Endometrial microvascular endothelial cells (primary cell): ENCODE results near the gene SHROOM1. TPM values are rescaled to one million over a fixed set of nuclear protein-coding genes. Genes with fewer than 3 reads are reported as not detected.

Experiments used
- in situ Hi-C: cut with HindIII; loops from 2 replicates; pipeline ENCODE4 v1.10.0; 2017; ENCODE audit warnings: low sequenced_read_pairs, low pct_unique_long_range_greater_than_20kb; ENCODE audit errors: inconsistent ontology term
- total RNA-seq: library from RNA; depleted of rRNA; stranded (reverse); fragments of >200 nt; gene quantifications from one replicate; pipeline ENCODE4 v1.2.3, GENCODE V29; 2015; ENCODE audit errors: inconsistent ontology term

Gene SHROOM1
- total RNA-seq, 1 donor from 2014 or later: 28.4 TPM

- in situ Hi-C loops: no loop called here
These were observed 1.5 kb downstream of the SHROOM1 start for GRCh38 chr5:132828846-132829494.

GRCh38 chr5:132827943-132828673 lies 2.3 kb downstream of the SHROOM1 start:
- in situ Hi-C loops: no loop called here

- in situ Hi-C loops: no loop called here
These were observed 3.9 kb downstream of the SHROOM1 start for GRCh38 chr5:132826424-132827082.

GRCh38 chr5:132825834-132826391 lies 4.5 kb downstream of the SHROOM1 start:
- in situ Hi-C loops: no loop called here

GRCh38 chr5:132825033-132825833 lies 5.2 kb downstream of the SHROOM1 start:
- in situ Hi-C loops: no loop called here

GRCh38 chr5:132824426-132824825 lies 6.0 kb downstream of the SHROOM1 start:
- in situ Hi-C loops: no loop called here

GRCh38 chr5:132823481-132824050 lies 6.9 kb downstream of the SHROOM1 start:
- in situ Hi-C loops: no loop called here

GRCh38 chr5:132822650-132823480 lies 7.6 kb downstream of the SHROOM1 start:
- in situ Hi-C loops: no loop called here

GRCh38 chr5:132821791-132822190 lies 8.7 kb downstream of the SHROOM1 start:
- in situ Hi-C loops: no loop called here

GRCh38 chr5:132821350-132821749 lies 9.1 kb downstream of the SHROOM1 start:
- in situ Hi-C loops: no loop called here

- in situ Hi-C loops: no loop called here
These were observed 10.2 kb downstream of the SHROOM1 start for GRCh38 chr5:132820162-132820754.

- in situ Hi-C loops: no loop called here
These were observed 11.0 kb downstream of the SHROOM1 start for GRCh38 chr5:132819468-132819867.

- in situ Hi-C loops: no loop called here
These were observed 13.4 kb downstream of the SHROOM1 start for GRCh38 chr5:132817011-132817410.

GRCh38 chr5:132816554-132816953 lies 13.9 kb downstream of the SHROOM1 start:
- in situ Hi-C loops: no loop called here

- in situ Hi-C loops: no loop called here
These were observed 14.4 kb downstream of the SHROOM1 start for GRCh38 chr5:132816083-132816482.

- in situ Hi-C loops: no loop called here
These were observed 15.0 kb downstream of the SHROOM1 start for GRCh38 chr5:132815454-132815853.

- in situ Hi-C loops: no loop called here
These were observed 15.7 kb downstream of the SHROOM1 start for GRCh38 chr5:132814503-132815294.
